Mammary epithelial cell (primary cell): ENCODE data around the gene SPEM2.

Source experiments
- EZH2 ChIP-seq: IDR thresholded peaks from 2 replicates; pipeline ENCODE4 v1.6.1; 2012; ENCODE audit warnings: low read length, inconsistent platforms, borderline replicate concordance
- TF ChIP-seq, protein P1 (sequence below), 2 donors: IDR thresholded peaks in 1 of 2; conservative IDR thresholded peaks in 1 of 2; 2 replicates each; pipeline ENCODE4 v1.5.1; 2011 to 2012; ENCODE audit warnings: inconsistent platforms in 2 of 2, low read length in 2 of 2, mild to moderate bottlenecking in 2 of 2, control low read depth in 1 of 2, low read depth in 1 of 2; ENCODE audit not compliant: insufficient read depth in 1 of 2; ENCODE audit errors: extremely low read depth in 1 of 2

DNA sequence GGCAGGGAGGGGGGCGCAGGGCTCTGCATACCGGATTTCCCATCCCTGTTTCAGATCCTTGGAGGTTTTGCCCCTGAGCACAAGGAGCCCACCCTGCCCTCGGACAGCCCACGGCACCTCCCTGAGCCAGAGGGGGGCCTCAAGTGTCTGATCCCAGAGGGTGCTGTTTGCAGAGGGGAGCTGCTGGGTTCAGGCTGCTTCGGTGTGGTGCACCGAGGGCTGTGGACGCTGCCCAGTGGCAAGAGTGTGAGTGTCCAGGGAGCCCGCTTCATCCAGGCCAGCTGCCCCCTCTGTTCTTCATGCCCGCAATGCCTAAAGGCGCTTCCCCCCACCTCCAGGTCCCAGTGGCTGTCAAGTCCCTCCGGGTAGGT lies 42.1 kb upstream of the SPEM2 start:
- TF ChIP-seq, protein P1, sequence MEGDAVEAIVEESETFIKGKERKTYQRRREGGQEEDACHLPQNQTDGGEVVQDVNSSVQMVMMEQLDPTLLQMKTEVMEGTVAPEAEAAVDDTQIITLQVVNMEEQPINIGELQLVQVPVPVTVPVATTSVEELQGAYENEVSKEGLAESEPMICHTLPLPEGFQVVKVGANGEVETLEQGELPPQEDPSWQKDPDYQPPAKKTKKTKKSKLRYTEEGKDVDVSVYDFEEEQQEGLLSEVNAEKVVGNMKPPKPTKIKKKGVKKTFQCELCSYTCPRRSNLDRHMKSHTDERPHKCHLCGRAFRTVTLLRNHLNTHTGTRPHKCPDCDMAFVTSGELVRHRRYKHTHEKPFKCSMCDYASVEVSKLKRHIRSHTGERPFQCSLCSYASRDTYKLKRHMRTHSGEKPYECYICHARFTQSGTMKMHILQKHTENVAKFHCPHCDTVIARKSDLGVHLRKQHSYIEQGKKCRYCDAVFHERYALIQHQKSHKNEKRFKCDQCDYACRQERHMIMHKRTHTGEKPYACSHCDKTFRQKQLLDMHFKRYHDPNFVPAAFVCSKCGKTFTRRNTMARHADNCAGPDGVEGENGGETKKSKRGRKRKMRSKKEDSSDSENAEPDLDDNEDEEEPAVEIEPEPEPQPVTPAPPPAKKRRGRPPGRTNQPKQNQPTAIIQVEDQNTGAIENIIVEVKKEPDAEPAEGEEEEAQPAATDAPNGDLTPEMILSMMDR (conservative IDR thresholded peaks at IDR 0.05 in 1 of 2, IDR thresholded peaks at IDR 0.05 in 1 of 2; ENCODE audit: extremely low read depth in 1 of 2, insufficient read depth in 1 of 2, low read depth in 1 of 2, low read length in 2 of 2), result no peak
- TF ChIP-seq EZH2, result no peak
